H9 (cell line): ENCODE measurements around the gene ETV4. TPM values are rescaled to one million over a fixed set of nuclear protein-coding genes. Genes with fewer than 3 reads are reported as not detected.

Experiments
- DNase-seq: peaks from one replicate; pipeline ENCODE4 v3.0.0-alpha.2; 2017
- H2AFZ ChIP-seq: one replicate; pipeline ENCODE4 v1.6.1; 2013; ENCODE audit warnings: mild to moderate bottlenecking, low read length, control low read depth, moderate library complexity
- H2AK5ac ChIP-seq: 2 replicates; pipeline ENCODE4 v1.6.1; 2013; ENCODE audit warnings: low read length, control low read depth, mixed read lengths; ENCODE audit not compliant: insufficient read length
- H2BK120ac ChIP-seq: one replicate; pipeline ENCODE4 v1.6.1; 2013; ENCODE audit warnings: low read depth, mild to moderate bottlenecking, low read length, control low read depth, inconsistent platforms; ENCODE audit not compliant: poor library complexity, severe bottlenecking
- H2BK12ac ChIP-seq: 2 replicates; pipeline ENCODE4 v1.6.1; 2013; ENCODE audit warnings: low read length, control low read depth, mixed read lengths, low read depth; ENCODE audit not compliant: insufficient read length
- H2BK15ac ChIP-seq: 2 replicates; pipeline ENCODE4 v1.6.1; 2013; ENCODE audit warnings: low read depth, low read length, control low read depth
- H2BK20ac ChIP-seq: one replicate; pipeline ENCODE4 v1.6.1; 2013; ENCODE audit warnings: low read depth, mild to moderate bottlenecking, low read length, control low read depth, inconsistent platforms; ENCODE audit not compliant: poor library complexity, severe bottlenecking
- H2BK5ac ChIP-seq: 2 replicates; pipeline ENCODE4 v1.6.1; 2013; ENCODE audit warnings: low read length, control low read depth, mixed read lengths; ENCODE audit not compliant: insufficient read length
- H3K14ac ChIP-seq: 2 replicates; pipeline ENCODE4 v1.6.1; 2013; ENCODE audit warnings: low read length, control low read depth; ENCODE audit not compliant: insufficient read depth
- H3K18ac ChIP-seq: 2 replicates; pipeline ENCODE4 v1.6.1; 2013; ENCODE audit warnings: low read depth, mild to moderate bottlenecking, mixed read lengths, low read length, control low read depth; ENCODE audit not compliant: insufficient read length
- H3K23ac ChIP-seq: 2 replicates; pipeline ENCODE4 v1.6.1; 2013; ENCODE audit warnings: low read length, control low read depth, mixed read lengths, low read depth; ENCODE audit not compliant: insufficient read length
- H3K23me2 ChIP-seq: 2 replicates; pipeline ENCODE4 v1.6.1; 2013; ENCODE audit warnings: low read depth, mild to moderate bottlenecking, mixed read lengths, low read length, control low read depth; ENCODE audit not compliant: insufficient read length, poor library complexity, severe bottlenecking
- H3K27ac ChIP-seq: 2 replicates; pipeline ENCODE4 v1.5.1; 2013; ENCODE audit warnings: low read length, control low read depth, mixed read lengths, low read depth; ENCODE audit not compliant: insufficient read length
- H3K27me3 ChIP-seq: 2 replicates; pipeline ENCODE4 v1.6.1; 2013; ENCODE audit warnings: low read length, control low read depth, inconsistent platforms; ENCODE audit not compliant: insufficient read depth
- H3K4ac ChIP-seq: 2 replicates; pipeline ENCODE4 v1.6.1; 2013; ENCODE audit warnings: low read depth, mild to moderate bottlenecking, control low read depth, inconsistent platforms, low read length, moderate library complexity
- H3K4me1 ChIP-seq: 2 replicates; pipeline ENCODE4 v1.6.1; 2013; ENCODE audit warnings: low read length, control low read depth, inconsistent platforms; ENCODE audit not compliant: insufficient read depth
- H3K4me2 ChIP-seq: 2 replicates; pipeline ENCODE4 v1.6.1; 2013; ENCODE audit warnings: low read length, control low read depth, mixed read lengths; ENCODE audit not compliant: insufficient read length, insufficient read depth
- H3K56ac ChIP-seq: 2 replicates; pipeline ENCODE4 v1.6.1; 2013; ENCODE audit warnings: low read depth, mild to moderate bottlenecking, mixed read lengths, low read length, control low read depth; ENCODE audit not compliant: insufficient read length
- H3K79me1 ChIP-seq: 2 replicates; pipeline ENCODE4 v1.6.1; 2013; ENCODE audit warnings: low read depth, mild to moderate bottlenecking, moderate library complexity, low read length, control low read depth, inconsistent platforms; ENCODE audit not compliant: insufficient read depth, poor library complexity, severe bottlenecking
- H3K79me2 ChIP-seq: 2 replicates; pipeline ENCODE4 v1.6.1; 2013; ENCODE audit warnings: low read length, control low read depth, inconsistent platforms; ENCODE audit not compliant: insufficient read depth
- H3K9ac ChIP-seq: 2 replicates; pipeline ENCODE4 v1.6.1; 2013; ENCODE audit warnings: low read length, control low read depth, mixed read lengths; ENCODE audit not compliant: insufficient read length; ENCODE audit errors: extremely low read depth
- H3K9me3 ChIP-seq: one replicate; pipeline ENCODE4 v1.6.1; 2013; ENCODE audit warnings: low read depth, low read length, inconsistent platforms; ENCODE audit not compliant: control insufficient read depth
- H3T11ph ChIP-seq: one replicate; pipeline ENCODE4 v1.6.1; 2013; ENCODE audit warnings: mild to moderate bottlenecking, low read length, control low read depth, inconsistent platforms
- H4K20me1 ChIP-seq: one replicate; pipeline ENCODE4 v1.6.1; 2013; ENCODE audit not compliant: control insufficient read depth, insufficient read length, insufficient read depth
- H4K5ac ChIP-seq: 2 replicates; pipeline ENCODE4 v1.6.1; 2013; ENCODE audit warnings: low read depth, mild to moderate bottlenecking, mixed read lengths, low read length, control low read depth; ENCODE audit not compliant: insufficient read length
- H4K8ac ChIP-seq: replicated peaks from 2 replicates; pipeline ENCODE4 v1.6.1; 2013; ENCODE audit warnings: low read length, control low read depth, mixed read lengths, low read depth; ENCODE audit not compliant: insufficient read length
- H4K91ac ChIP-seq: 2 replicates; pipeline ENCODE4 v1.6.1; 2013; ENCODE audit warnings: low read depth, mild to moderate bottlenecking, moderate library complexity, mixed read lengths, low read length, control low read depth; ENCODE audit not compliant: insufficient read length
- H3K27ac Mint-ChIP-seq, 3 experiments: 2 replicates in 2 of 3; 3 replicates in 1 of 3; pipeline ENCODE4 v1.8.0; 2020 to 2021; ENCODE audit warnings: mixed read lengths in 3 of 3, mild to moderate bottlenecking in 1 of 3, moderate library complexity in 1 of 3
- H3K27me3 Mint-ChIP-seq: 2 replicates; pipeline ENCODE4 v1.8.0; 2021; ENCODE audit warnings: low read depth, mild to moderate bottlenecking, moderate library complexity, mixed read lengths
- H3K36me3 Mint-ChIP-seq, 3 experiments: 2 replicates in 2 of 3; 3 replicates in 1 of 3; pipeline ENCODE4 v1.8.0; 2020 to 2021; ENCODE audit warnings: low read depth in 3 of 3, mixed read lengths in 3 of 3; ENCODE audit not compliant: insufficient read depth in 1 of 3
- H3K4me1 Mint-ChIP-seq, 2 experiments: 2 replicates each; pipeline ENCODE4 v1.8.0; 2020; ENCODE audit warnings: mixed read lengths in 2 of 2
- H3K4me3 Mint-ChIP-seq, 2 experiments: 2 replicates in 1 of 2; 3 replicates in 1 of 2; pipeline ENCODE4 v1.8.0; 2020 to 2021; ENCODE audit warnings: mild to moderate bottlenecking in 2 of 2, mixed read lengths in 2 of 2, moderate library complexity in 1 of 2
- H3K9me3 Mint-ChIP-seq, 2 experiments: 2 replicates in 1 of 2; 3 replicates in 1 of 2; pipeline ENCODE4 v1.8.0; 2020; ENCODE audit warnings: mild to moderate bottlenecking in 2 of 2, mixed read lengths in 2 of 2, moderate library complexity in 1 of 2
- WGBS: extraction: QIAGEN DNeasy Blood & Tissue Kit; methylation state at CpG from one replicate; pipeline ENCODE4 v1.1.7; 2013; ENCODE audit warnings: missing lambda C conversion rate, low lambda C conversion rate, mixed read lengths; ENCODE audit not compliant: insufficient read length; ENCODE audit errors: extremely low coverage; 5-methylcytosine and 5-hydroxymethylcytosine counted together
- total RNA-seq: library from RNA; stranded (reverse); gene quantifications from 2 replicates; pipeline ENCODE4 v1.2.1, GENCODE V29; 2021
- TF ChIP-seq, protein P1 (sequence below): fragments of 200-600 bp; sonication (generic); conservative IDR thresholded peaks from 3 replicates; pipeline ENCODE4 v1.8.0; 2021; ENCODE audit warnings: antibody characterized with exemption, mild to moderate bottlenecking

The ETV4 gene
- total RNA-seq, 1 experiment from 2014 or later: 74.4 TPM

DNA sequence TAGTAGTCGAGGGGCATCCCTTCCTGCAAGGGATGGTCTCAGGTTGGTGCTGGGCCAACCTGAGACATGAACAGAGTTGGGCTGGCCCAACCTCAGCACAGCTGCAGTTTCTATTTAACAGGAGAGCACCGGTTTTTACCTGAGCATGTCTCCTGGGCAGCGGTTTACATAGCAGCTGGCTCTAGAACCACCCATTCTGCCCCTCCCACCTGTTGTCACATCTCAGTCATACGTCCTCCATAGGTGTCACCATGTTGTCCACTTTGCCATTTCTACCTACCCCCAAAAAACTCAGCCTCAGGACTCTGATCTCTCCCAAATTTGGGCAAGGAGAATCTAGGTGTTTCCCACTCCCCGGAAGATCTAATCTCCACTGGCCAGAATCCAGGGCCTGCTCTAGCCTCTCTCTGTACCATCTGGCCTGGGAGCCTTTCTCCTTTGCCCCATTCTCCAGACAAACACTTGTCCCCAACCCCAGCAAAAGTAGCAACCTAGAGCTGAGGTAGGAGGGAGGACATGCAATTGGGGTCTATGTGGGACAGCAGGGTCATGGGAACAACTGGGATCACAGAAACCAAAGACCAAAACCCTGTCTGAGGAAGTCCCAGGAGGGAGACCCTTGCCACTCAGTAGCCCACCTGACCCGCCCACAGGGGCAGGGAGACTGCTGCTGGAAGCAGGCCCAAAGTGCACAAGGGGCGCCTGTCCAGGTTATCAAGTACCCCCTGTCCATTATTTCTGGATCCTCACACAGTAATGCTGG is 19.1 kb downstream of the ETV4 start:
- H3K4me1 ChIP-seq: peaks cover 11% of the 10 kb centered on the region; the same call in 1 of the 2 replicates
- Mint-ChIP-seq H3K9me3 (no peaks in the 10 kb centered on the region), H3K36me3 (peaks cover 23 to 74% (median 36%) of the 10 kb centered on the region in 3 experiments; a peak in 6 of 7 replicates), H3K4me3 (no peak overlapping the region), H3K27ac (peak overlapping the region in 2 of 3 experiments; percentile 16 to 19; a peak in 2 of 7 replicates), H3K4me1 (peaks cover 44 to 49% of the 10 kb centered on the region in 2 experiments), H3K27me3 (peaks cover 27% of the 10 kb centered on the region)
- no peak overlapping the region for H3T11ph ChIP-seq
- H2AFZ ChIP-seq: no peak overlapping the region
- no peaks in the 10 kb centered on the region for H3K9me3 ChIP-seq
- no peak overlapping the region for H3K27ac ChIP-seq
- no peak overlapping the region for H3K4me2 ChIP-seq
- H4K20me1 ChIP-seq: no peaks in the 10 kb centered on the region
- H3K4ac ChIP-seq: no peak overlapping the region
- H3K23me2 ChIP-seq: no peaks in the 10 kb centered on the region
- no peak overlapping the region for H3K14ac ChIP-seq
- no CpG with 5 or more reads among the region's 7 CpGs for WGBS
- H3K79me2 ChIP-seq: no peaks in the 10 kb centered on the region
- DNase-seq: no peak
- no peaks in the 10 kb centered on the region for H3K27me3 ChIP-seq
- no peak overlapping the region for H3K18ac ChIP-seq
- no peak overlapping the region for H3K23ac ChIP-seq
- no peak overlapping the region for H3K9ac ChIP-seq
- TF ChIP-seq, protein P1, sequence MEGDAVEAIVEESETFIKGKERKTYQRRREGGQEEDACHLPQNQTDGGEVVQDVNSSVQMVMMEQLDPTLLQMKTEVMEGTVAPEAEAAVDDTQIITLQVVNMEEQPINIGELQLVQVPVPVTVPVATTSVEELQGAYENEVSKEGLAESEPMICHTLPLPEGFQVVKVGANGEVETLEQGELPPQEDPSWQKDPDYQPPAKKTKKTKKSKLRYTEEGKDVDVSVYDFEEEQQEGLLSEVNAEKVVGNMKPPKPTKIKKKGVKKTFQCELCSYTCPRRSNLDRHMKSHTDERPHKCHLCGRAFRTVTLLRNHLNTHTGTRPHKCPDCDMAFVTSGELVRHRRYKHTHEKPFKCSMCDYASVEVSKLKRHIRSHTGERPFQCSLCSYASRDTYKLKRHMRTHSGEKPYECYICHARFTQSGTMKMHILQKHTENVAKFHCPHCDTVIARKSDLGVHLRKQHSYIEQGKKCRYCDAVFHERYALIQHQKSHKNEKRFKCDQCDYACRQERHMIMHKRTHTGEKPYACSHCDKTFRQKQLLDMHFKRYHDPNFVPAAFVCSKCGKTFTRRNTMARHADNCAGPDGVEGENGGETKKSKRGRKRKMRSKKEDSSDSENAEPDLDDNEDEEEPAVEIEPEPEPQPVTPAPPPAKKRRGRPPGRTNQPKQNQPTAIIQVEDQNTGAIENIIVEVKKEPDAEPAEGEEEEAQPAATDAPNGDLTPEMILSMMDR: no peak
- H4K8ac ChIP-seq: no peak overlapping the region
- H2BK12ac ChIP-seq: no peak overlapping the region
- H2BK5ac ChIP-seq: no peak overlapping the region
- no peak overlapping the region for H2BK120ac ChIP-seq
- no peak overlapping the region for H4K5ac ChIP-seq
- H2AK5ac ChIP-seq: no peak overlapping the region
- no peak overlapping the region for H4K91ac ChIP-seq
- no peak overlapping the region for H2BK15ac ChIP-seq
- no peaks in the 10 kb centered on the region for H3K79me1 ChIP-seq
- H3K56ac ChIP-seq: no peak overlapping the region
- H2BK20ac ChIP-seq: no peak overlapping the region
